Bronchial epithelial cell (primary cell): ENCODE data around the gene PRR15L. TPM values are rescaled to one million over a fixed set of nuclear protein-coding genes. Genes with fewer than 3 reads are reported as not detected.

Experiments
- DNase-seq: peaks from one replicate; pipeline ENCODE4 v3.0.0-alpha.2; 2010; ENCODE audit warnings: low read depth
- FAIRE-seq: peaks from 2 replicates; lab custom pipeline; 2011; peaks lifted over from hg19 to GRCh38; lab: Jason Lieb, UNC
- H3K27me3 ChIP-seq: 2 replicates; pipeline ENCODE4 v1.5.1; 2011; ENCODE audit warnings: low read length; ENCODE audit not compliant: control insufficient read depth, insufficient read depth
- H3K36me3 ChIP-seq: 2 replicates; pipeline ENCODE4 v1.5.1; 2011; ENCODE audit warnings: low read length; ENCODE audit not compliant: control insufficient read depth, insufficient read depth
- H3K4me3 ChIP-seq: 2 replicates; pipeline ENCODE4 v1.5.1; 2011; ENCODE audit warnings: mild to moderate bottlenecking, low read depth, low read length, control low read depth
- CTCF ChIP-seq: IDR thresholded peaks from 2 replicates; pipeline ENCODE4 v1.5.1; 2011; ENCODE audit warnings: mild to moderate bottlenecking, moderate library complexity, low read length, control low read depth, inconsistent platforms; ENCODE audit not compliant: insufficient read depth, severe bottlenecking
- total RNA-seq: library from RNA; depleted of rRNA; stranded (reverse); fragments of >200 nt; gene quantifications from 2 replicates; pipeline ENCODE4 v1.2.1, GENCODE V29; 2014

Gene PRR15L
- total RNA-seq, 1 donor from 2014 or later, result 1.6 TPM

- FAIRE-seq, result no peak
- no peak for DNase-seq
- TF ChIP-seq CTCF, result no peak
- Histone ChIP-seq H3K27me3 (no peaks in the 10 kb centered on the region), H3K36me3 (no peaks in the 10 kb centered on the region), H3K4me3 (no peak overlapping the region)
Measured at GRCh38 chr17:47955497-47956461, 1.9 kb downstream of the PRR15L start.

- Histone ChIP-seq H3K27me3 (no peaks in the 10 kb centered on the region), H3K4me3 (no peak overlapping the region), H3K36me3 (peaks cover 3% of the 10 kb centered on the region)
- TF ChIP-seq CTCF, result no peak
- DNase-seq, result no peak
- FAIRE-seq, result no peak
Measured at GRCh38 chr17:47953909-47954308, 3.8 kb downstream of the PRR15L start.

GRCh38 chr17:47952171-47953021 lies 5.3 kb downstream of the PRR15L start:
- no peak for TF ChIP-seq CTCF
- DNase-seq (no peak), FAIRE-seq (no peak)
- no peaks in the 10 kb centered on the region for H3K27me3 ChIP-seq
- H3K36me3 ChIP-seq, result peaks cover 8% of the 10 kb centered on the region
- no peak overlapping the region for H3K4me3 ChIP-seq

GRCh38 chr17:47950448-47950847 lies 7.2 kb downstream of the PRR15L start:
- no peak overlapping the region for H3K4me3 ChIP-seq
- DNase-seq, result no peak
- no peak for TF ChIP-seq CTCF

DNA sequence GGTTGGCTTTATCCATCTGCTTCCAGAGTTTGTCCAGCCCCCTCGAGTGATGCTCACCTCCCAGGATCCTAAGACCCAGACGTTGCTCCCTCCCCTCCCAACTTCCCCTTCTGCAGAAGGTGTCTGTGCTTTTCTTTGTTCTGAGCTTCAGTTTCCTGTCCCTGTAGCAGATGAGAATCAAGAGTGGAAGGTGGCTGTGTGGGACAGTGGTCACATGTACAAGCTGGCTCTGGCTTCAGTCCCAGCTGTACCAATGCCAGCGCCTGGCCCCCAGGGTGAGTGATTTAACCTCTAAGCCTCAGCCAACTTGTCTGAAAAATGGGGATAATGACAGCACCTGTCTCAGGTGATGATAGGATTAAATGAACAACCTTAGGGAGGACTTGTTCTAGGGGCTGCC lies 7.7 kb downstream of the PRR15L start:
- Histone ChIP-seq H3K4me3 (no peak overlapping the region), H3K36me3 (peaks cover 16% of the 10 kb centered on the region), H3K27me3 (no peaks in the 10 kb centered on the region)
- FAIRE-seq (no peak), DNase-seq (no peak)
- TF ChIP-seq CTCF, result no peak

More at GRCh38 chr17:47950448-47950847, 7.2 kb downstream of the PRR15L start:
- FAIRE-seq, result no peak
- peaks cover 13% of the 10 kb centered on the region for H3K36me3 ChIP-seq
- no peaks in the 10 kb centered on the region for H3K27me3 ChIP-seq
